Right lung (tissue), 5 donors: ENCODE results near the gene STKLD1. TPM values are rescaled to one million over a fixed set of nuclear protein-coding genes. Genes with fewer than 3 reads are reported as not detected.
"Not testable (repeated sequence)": the region's sequence is repeated elsewhere in the genome, so short reads cannot be mapped to it uniquely, and the experiment has no call there.

Source experiments
- DNase-seq, 2 donors: peaks; one replicate each; pipeline ENCODE4 v3.0.0-alpha.2; 2013
- polyA plus RNA-seq, 5 donors: library from polyadenylated mRNA; unstranded; fragments of 120-200 nt; gene quantifications; one replicate each; pipeline versions ENCODE4 v1.2.1 to v1.2.3, GENCODE V29; 2013; ENCODE audit warnings: inconsistent platforms in 1 of 5, low replicate concordance in 1 of 5; ENCODE audit not compliant: insufficient read length in 5 of 5, insufficient read depth in 1 of 5

The STKLD1 gene
- polyA plus RNA-seq, 5 donors = 2.6 to 4.9 (median 3.5) TPM

DNA sequence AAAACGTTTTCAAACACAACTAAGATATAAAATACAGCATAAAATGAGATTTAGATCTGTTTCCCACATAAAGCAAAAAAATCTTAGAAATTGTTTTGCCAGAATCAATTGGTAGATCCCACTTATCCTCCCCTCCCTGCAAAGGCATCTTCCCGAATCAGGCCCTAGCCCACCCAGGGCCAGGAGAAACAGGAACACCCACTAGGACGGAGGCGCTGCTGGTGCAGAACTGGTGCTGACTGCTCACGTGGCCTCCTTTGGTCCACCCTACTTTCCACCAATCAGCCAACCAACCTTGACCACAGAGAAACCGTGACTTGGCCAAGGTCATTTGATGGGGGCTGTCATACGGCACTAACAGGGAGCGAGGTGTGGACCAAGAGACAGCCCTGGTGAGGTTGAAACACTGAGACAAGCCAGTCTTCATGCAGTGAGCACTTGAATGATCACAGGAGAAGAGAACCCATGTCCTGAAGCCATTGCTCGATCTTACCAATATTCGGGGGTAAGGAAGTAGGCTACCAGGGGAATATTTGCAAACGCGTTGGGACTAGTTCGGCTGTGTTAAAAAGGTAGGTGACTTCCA lies 14.6 kb upstream of the STKLD1 start:
- no peak for DNase-seq

DNA sequence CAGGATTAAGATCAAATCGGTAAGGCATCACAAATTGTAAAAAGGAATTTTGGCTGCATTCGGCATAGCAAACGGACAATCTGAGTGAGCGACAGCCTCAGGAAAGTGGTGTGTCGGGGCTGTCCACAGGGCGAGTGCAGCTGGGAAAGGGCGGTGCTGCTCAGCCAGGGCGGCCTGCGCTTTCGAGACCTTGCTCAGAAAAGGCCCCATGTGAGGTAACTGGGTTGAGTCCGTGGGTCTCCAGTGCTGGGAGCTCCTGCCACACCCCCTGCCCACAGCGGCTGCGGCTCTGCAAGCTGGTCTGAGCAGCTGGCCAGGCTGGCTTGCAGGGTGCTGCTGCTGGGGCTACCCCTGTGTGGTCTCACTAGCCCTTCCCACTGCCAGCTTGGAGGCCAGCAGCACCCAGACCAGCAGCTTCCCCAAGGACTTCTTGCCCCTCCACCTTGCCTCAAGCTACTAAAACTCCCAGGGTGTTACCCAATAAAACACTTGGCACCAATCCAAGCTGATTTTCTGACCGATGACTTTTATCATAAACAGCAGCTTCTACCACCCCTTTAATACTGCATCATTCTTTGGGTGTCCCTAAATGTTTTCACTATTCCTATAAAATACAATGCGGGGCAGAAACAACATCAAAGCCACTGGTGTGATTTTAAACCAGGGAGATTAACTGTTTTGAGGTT lies 13.7 kb upstream of the STKLD1 start:
- DNase-seq = no peak

GRCh38 chr9:133366435-133366834 lies 9.7 kb upstream of the STKLD1 start:
- no peak for DNase-seq

- no peak for DNase-seq
Measured at GRCh38 chr9:133367221-133367620, 8.9 kb upstream of the STKLD1 start.

DNA sequence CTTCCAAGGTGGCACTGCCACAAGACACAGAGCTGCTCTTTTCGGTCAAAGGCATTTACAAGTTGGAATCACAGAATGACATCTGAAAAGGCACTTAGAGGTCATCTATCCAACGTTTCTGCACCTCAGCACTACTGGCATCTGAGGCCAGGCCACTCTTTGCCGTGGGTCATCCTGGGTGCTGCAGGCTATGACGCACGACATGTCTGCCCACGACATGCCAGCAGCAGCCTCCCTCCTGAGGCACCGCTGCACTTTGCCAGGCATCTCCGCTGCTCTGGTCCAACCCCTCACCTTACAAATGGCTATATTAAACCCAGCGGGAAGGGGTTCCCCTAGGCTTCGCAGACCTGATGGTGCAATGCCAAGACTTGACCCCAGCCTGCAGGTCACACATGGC lies 8.4 kb upstream of the STKLD1 start:
- DNase-seq = no peak

- DNase-seq = no peak
Measured at GRCh38 chr9:133368249-133368881, 7.8 kb upstream of the STKLD1 start.

GRCh38 chr9:133369422-133369821 lies 6.7 kb upstream of the STKLD1 start:
- DNase-seq = no peak

DNA sequence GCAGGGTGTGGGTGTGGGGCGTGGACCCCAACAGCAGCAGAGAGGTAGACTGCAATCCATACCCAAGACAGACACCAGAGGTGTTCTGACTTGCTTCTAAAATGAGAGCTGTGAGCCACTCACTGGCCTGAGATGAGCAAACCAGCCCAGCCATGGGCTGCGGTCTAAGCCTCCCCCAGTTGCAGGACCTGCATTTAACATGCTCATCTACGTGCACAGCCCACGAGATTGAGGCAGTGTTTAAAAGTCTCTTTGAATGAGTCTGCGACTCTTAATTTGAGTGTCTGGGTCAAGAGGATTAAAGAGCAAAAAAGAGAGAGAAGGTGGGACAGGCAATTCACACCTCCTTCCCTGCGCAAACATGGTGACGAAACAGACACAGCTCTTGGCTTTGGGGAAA lies 6.2 kb upstream of the STKLD1 start:
- no peak for DNase-seq

GRCh38 chr9:133370685-133371084 lies 5.5 kb upstream of the STKLD1 start:
- no peak for DNase-seq

GRCh38 chr9:133371261-133371711 lies 4.9 kb upstream of the STKLD1 start:
- DNase-seq = no peak

DNA sequence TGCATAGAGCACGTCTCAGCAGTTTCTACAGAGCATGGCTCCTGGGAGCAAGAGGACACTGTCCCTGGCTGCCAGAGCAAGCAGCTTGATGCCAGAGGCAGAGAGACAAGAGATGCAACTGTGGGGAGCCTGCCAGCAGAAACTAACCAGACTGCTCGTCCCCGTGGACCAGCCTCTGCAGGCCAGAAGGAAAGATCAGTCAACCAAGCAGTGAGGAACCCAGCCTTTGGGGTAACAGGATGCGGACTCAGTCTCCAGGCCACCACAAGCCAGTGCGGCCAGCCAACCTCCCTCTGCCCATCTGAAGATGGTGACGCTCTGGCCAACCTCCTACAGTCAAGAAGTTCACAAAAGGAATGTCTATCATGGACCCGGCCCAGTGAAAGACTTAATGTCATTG lies 4.0 kb upstream of the STKLD1 start:
- no peak for DNase-seq

DNA sequence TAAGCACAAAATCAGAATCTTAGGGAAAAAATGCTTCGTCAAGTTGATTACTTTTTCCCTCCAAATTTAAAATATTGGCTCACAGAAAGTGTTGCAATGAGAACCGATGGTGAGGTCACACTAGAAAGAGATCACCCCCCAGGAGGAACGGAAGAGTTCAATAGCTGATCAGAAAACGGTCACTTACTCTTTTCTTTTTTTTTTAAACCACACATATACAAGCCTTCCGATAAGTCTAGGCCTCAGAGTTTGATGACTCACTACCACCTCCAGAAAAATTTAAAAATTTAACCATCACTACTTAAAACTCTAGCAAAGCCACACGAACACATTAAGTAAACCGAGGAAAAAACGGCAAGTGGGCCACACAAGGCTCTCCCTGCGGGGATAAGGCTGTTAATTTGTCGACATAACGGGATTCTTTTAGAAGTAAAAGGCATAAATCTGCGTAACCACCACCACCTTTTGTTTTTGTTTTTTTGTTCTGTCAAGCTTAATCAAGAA lies 1.5 kb upstream of the STKLD1 start:
- no peak for DNase-seq

DNA sequence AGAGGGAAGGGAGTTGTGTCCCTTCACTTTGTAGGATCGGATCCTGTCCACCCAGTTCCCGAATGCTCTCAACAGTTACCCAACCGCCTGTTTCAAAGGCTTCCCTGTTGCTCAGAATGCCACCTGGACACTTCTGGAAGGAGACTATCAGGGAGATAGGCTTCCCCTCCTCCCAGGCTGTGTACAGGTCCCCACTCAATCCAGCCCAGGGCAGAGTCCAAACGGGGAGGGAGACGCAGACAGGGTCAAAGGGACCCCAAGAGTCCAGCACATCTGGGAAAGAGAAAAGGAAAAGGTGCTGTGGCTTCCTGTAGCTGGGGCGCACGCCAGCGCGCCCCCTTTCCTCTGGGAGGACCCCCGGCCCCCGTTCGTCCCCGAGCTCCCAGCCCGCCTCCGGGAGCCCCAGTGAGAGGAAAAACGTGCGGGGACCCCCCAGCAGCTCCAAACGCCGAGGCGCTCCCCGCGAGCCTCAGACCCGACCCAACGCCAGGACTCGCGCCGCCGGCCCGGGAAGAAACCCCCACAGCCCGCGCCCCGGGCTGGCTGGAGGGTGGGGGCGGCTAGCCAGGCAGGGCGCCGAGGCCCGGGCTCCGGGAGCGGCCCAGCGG lies 946 bp upstream of the STKLD1 start:
- peak in 1 of 2 donors; percentile 20 for DNase-seq

- DNase-seq = not testable (repeated sequence)
Measured at GRCh38 chr9:133377280-133377679, 1.1 kb downstream of the STKLD1 start.

- no peak for DNase-seq
Measured at GRCh38 chr9:133377721-133378216, 1.6 kb downstream of the STKLD1 start.

DNA sequence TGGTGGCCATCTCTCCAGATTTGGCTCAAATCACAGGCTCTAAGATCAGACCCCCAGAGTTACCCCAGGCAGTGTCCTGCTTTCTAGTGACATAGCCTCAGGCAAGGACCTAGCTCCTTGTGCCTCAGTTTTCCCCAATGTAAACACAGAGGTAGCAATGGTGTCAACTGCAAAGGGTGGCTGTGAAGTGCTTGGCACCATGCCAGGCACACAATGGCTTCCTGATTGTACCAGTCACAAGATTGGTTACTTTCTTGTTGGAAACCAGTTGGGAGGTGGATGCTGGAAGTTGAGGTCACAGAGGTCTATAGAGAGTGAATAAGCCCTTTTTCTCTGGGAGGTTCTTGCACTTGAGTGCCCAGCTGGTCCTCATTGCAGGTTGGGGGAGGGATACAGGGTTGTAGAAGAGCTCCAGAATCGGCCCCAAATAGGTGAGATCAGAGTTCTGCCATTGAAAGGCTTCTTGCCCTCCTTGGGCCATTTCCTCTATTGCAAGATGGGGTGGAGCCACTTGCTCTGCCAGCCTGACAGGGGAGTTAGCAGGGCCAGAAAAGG lies 2.3 kb downstream of the STKLD1 start:
- no peak for DNase-seq

DNA sequence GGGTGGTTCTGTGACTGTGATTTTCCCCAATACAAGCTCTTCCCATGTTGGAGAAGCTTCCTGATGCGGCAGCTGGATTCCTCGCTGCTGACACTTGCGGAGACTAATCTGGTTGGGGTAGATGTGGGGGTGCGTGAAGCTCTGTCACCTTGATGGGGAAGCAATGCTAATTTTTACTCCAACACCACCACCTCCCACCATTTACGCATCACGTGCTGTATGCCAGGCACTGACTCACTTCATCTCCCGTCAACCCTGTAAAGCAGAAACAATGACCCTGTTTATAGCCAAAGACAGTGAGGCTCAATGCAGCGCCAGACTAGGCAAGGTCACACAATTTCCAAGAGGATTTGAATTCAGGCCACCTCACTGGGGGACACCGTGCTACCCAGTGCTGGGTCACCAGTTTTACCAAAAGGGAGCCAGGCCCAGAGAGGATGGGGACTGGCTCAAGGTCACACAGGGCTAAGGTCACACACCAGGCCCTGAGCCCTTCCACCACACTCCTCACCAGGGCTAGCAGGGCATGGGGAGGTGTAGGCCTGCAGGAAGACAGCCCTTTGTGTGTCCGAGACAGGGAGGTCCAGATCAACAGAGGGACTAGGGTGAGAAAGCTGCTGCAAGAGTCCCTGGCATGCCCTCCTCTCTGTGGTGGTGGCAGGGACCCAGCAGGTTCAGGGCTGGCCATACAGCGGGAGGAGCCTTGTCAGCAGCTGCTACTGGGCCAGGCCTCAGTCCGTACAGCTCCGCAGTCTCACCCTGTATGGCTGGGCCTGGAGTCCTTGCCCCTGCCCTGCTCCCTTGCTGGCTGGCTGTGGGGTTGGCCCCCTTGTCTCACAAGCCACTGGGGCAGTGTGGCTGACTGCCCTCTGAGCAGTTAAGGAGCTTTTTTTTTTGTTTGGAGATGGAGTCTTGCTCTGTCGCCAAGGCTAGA lies 3.3 kb downstream of the STKLD1 start:
- DNase-seq = no peak

DNA sequence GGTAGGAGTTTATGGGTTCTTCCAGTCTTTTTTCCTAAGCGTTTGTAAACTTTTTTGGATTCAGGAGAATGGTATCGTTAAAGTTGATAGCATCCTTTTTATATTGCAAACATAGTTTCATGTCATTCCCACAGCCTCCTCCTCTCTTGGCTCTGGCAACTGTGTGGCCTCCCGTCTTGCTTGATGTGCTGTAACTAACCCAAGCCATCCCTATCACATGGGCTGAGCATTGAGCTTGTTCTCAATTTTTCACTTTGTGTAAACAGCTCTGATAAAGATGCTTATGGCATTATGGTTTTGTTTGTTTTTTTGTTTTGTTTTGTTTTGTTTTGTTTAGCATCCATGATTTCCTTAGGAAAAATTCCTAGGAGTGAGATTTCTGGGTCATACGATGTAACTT lies 4.6 kb downstream of the STKLD1 start:
- no peak for DNase-seq

GRCh38 chr9:133382507-133383141 lies 6.5 kb downstream of the STKLD1 start:
- DNase-seq = no peak

- DNase-seq = no peak
Measured at GRCh38 chr9:133383438-133383837, 7.3 kb downstream of the STKLD1 start.
